GM23338 (cell line): ENCODE measurements around the gene KLHDC8B. TPM values are rescaled to one million over a fixed set of nuclear protein-coding genes. Genes with fewer than 3 reads are reported as not detected.

Experiments used
- ATAC-seq: fragments of 200-7000 bp; cut with Tn5 transposase; 3 replicates; pipeline ENCODE4 v1.9.1; 2020
- DNase-seq: peaks from one replicate; pipeline ENCODE4 v3.0.0-alpha.2; 2015; ENCODE audit warnings: low spot score
- H2AFZ ChIP-seq: fragments of 200-600 bp; sonication (generic); 2 replicates; pipeline ENCODE4 v1.8.0; 2016; ENCODE audit warnings: antibody characterized with exemption, mild to moderate bottlenecking, moderate library complexity
- H3F3A ChIP-seq: fragments of 200-600 bp; sonication (generic); replicated peaks from 2 replicates; pipeline ENCODE4 v1.8.0; 2017; ENCODE audit warnings: antibody characterized with exemption, mixed run types, low read depth
- H3K27ac ChIP-seq: fragments of 200-600 bp; sonication (generic); 2 replicates; pipeline ENCODE4 v1.6.1; 2016; ENCODE audit warnings: low read depth
- H3K27me3 ChIP-seq: fragments of 200-600 bp; sonication (generic); 2 replicates; pipeline ENCODE4 v1.8.0; 2016; ENCODE audit warnings: mild to moderate bottlenecking, mixed run types, moderate library complexity; ENCODE audit not compliant: insufficient read depth
- H3K36me3 ChIP-seq: fragments of 200-600 bp; sonication (generic); 2 replicates; pipeline ENCODE4 v1.8.0; 2016; ENCODE audit warnings: mild to moderate bottlenecking; ENCODE audit not compliant: insufficient read depth
- H3K4me1 ChIP-seq: fragments of 200-600 bp; sonication (generic); 2 replicates; pipeline ENCODE4 v1.8.0; 2016; ENCODE audit warnings: mild to moderate bottlenecking, moderate library complexity; ENCODE audit not compliant: insufficient read depth
- H3K4me2 ChIP-seq: fragments of 200-600 bp; sonication (generic); 2 replicates; pipeline ENCODE4 v1.7.1; 2017; ENCODE audit warnings: mixed run types
- H3K4me3 ChIP-seq: fragments of 200-600 bp; sonication (generic); 2 replicates; pipeline ENCODE4 v1.6.1; 2016; ENCODE audit warnings: mixed run types
- H3K79me2 ChIP-seq: fragments of 200-600 bp; sonication (generic); replicated peaks from 2 replicates; pipeline ENCODE4 v1.8.0; 2017; ENCODE audit warnings: mild to moderate bottlenecking; ENCODE audit not compliant: insufficient read depth
- H3K9me2 ChIP-seq: fragments of 200-600 bp; sonication (generic); 2 replicates; pipeline ENCODE4 v1.8.0; 2017; ENCODE audit not compliant: insufficient read depth
- H4K20me1 ChIP-seq: fragments of 200-600 bp; sonication (generic); replicated peaks from 2 replicates; pipeline ENCODE4 v1.8.0; 2017; ENCODE audit warnings: mild to moderate bottlenecking; ENCODE audit not compliant: insufficient read depth
- H3K27ac Mint-ChIP-seq: 2 replicates; pipeline ENCODE4 v1.8.0; 2020; ENCODE audit warnings: inconsistent platforms, mild to moderate bottlenecking, moderate library complexity, mixed read lengths
- H3K27me3 Mint-ChIP-seq: 3 replicates; pipeline ENCODE4 v1.8.0; 2022; ENCODE audit warnings: low read depth, mild to moderate bottlenecking, moderate library complexity, mixed read lengths, inconsistent platforms; ENCODE audit not compliant: insufficient read depth, poor library complexity
- H3K36me3 Mint-ChIP-seq: 3 replicates; pipeline ENCODE4 v1.8.0; 2021; ENCODE audit warnings: low read depth, mild to moderate bottlenecking, inconsistent platforms, moderate library complexity, mixed read lengths
- H3K4me1 Mint-ChIP-seq: 3 replicates; pipeline ENCODE4 v1.8.0; 2020; ENCODE audit warnings: mild to moderate bottlenecking, inconsistent platforms, mixed read lengths
- H3K4me3 Mint-ChIP-seq: 3 replicates; pipeline ENCODE4 v1.8.0; 2021; ENCODE audit warnings: moderate library complexity, mild to moderate bottlenecking, inconsistent platforms, mixed read lengths
- H3K9me3 Mint-ChIP-seq: 3 replicates; pipeline ENCODE4 v1.8.0; 2020; ENCODE audit warnings: moderate library complexity, mild to moderate bottlenecking, inconsistent platforms, mixed read lengths
- CREB1 ChIP-seq: fragments of 250-450 bp; sonication (Bioruptor Pico); IDR thresholded peaks from 2 replicates; pipeline ENCODE4 v1.5.0; 2020; ENCODE audit warnings: low read depth, mild to moderate bottlenecking, moderate library complexity
- EZH2 ChIP-seq: fragments of 200-600 bp; sonication (generic); IDR thresholded peaks from one replicate; pipeline ENCODE4 v1.8.0; 2017; ENCODE audit warnings: antibody characterized with exemption, mild to moderate bottlenecking, low read depth; ENCODE audit not compliant: unreplicated experiment
- EZH2phosphoT487 ChIP-seq: fragments of 200-600 bp; sonication (generic); IDR thresholded peaks from one replicate; pipeline ENCODE4 v1.8.1; 2018; ENCODE audit warnings: antibody characterized with exemption; ENCODE audit not compliant: unreplicated experiment
- JUNB ChIP-seq: IDR thresholded peaks from one replicate; pipeline ENCODE4 v1.6.1; 2016; ENCODE audit warnings: antibody characterized with exemption; ENCODE audit not compliant: unreplicated experiment
- NANOG ChIP-seq: IDR thresholded peaks from 2 replicates; pipeline ENCODE4 v1.6.1; 2016; ENCODE audit warnings: antibody characterized with exemption, borderline replicate concordance
- POLR2AphosphoS5 ChIP-seq: IDR thresholded peaks from 2 replicates; pipeline ENCODE4 v1.6.1; 2016; ENCODE audit warnings: antibody characterized with exemption, low read depth
- STAT1 ChIP-seq: IDR thresholded peaks from one replicate; pipeline ENCODE4 v1.6.1; 2016; ENCODE audit warnings: antibody characterized with exemption; ENCODE audit not compliant: unreplicated experiment
- ZNF114 ChIP-seq: fragments of 250-450 bp; sonication (Bioruptor Pico); IDR thresholded peaks from 2 replicates; pipeline ENCODE4 v1.5.0; 2020; ENCODE audit warnings: mild to moderate bottlenecking, moderate library complexity
- ZNF331 ChIP-seq: fragments of 250-450 bp; sonication (Bioruptor Pico); IDR thresholded peaks from 2 replicates; pipeline ENCODE4 v1.5.0; 2020; ENCODE audit warnings: low read depth, mild to moderate bottlenecking, moderate library complexity
- polyA plus RNA-seq: library from polyadenylated mRNA; unstranded; fragments of >200 nt; fragmentation: Nextera tagmentation; extraction: Ambion mirVana; gene quantifications from 2 replicates; pipeline ENCODE4 v1.2.1, GENCODE V29; 2016
- total RNA-seq: library from RNA; depleted of rRNA; stranded (reverse); fragments of >200 nt; shearing (Covaris generic); gene quantifications from 2 replicates; pipeline ENCODE4 v1.2.3, GENCODE V29; 2014
- TF ChIP-seq, protein P1 (sequence below): IDR thresholded peaks from 2 replicates; pipeline ENCODE4 v1.6.1; 2016; ENCODE audit warnings: antibody characterized with exemption
- TF ChIP-seq, protein P2 (sequence below): fragments of 250-450 bp; sonication (Bioruptor Pico); IDR thresholded peaks from 2 replicates; pipeline ENCODE4 v1.5.0; 2020; ENCODE audit warnings: mild to moderate bottlenecking, moderate library complexity
- TF ChIP-seq, protein P3 (sequence below): IDR thresholded peaks from one replicate; pipeline ENCODE4 v1.6.1; 2018; ENCODE audit warnings: antibody characterized with exemption; ENCODE audit not compliant: unreplicated experiment
- TF ChIP-seq, protein P4 (sequence below), 2 experiments: fragments of 200-600 bp in 1 of 2; sonication (generic) in 1 of 2; conservative IDR thresholded peaks; 2 replicates each; pipeline versions ENCODE4 v1.5.1 to v1.6.1; 2016 to 2017; ENCODE audit warnings: antibody characterized with exemption in 2 of 2, low read depth in 2 of 2, mild to moderate bottlenecking in 2 of 2, moderate library complexity in 1 of 2

The KLHDC8B gene
- total and polyA plus RNA-seq, 2 experiments from 2014 or later = 4.7 to 11.1 TPM

DNA sequence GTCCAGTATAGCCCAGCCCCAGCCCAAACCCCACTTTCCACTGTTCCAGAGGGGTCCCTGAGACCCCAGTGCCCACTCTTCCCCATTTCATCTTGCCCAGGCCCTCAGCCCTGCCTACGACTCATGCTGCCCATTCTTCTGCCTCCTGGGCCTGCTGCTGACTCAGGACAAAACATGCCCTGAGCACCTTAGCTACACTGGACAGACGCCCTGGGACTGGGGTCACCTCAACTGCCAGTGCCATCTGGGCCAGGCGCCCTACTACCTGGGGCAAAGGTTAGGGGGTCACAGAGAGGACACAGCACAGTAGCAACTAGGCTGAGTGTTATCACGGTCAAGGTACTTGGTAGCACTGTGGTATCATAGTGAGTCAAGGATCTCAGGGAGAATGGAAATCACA is 35.9 kb upstream of the KLHDC8B start:
- Mint-ChIP-seq H3K4me1 (peaks cover 18% of the 10 kb centered on the region), H3K36me3 (no peaks in the 10 kb centered on the region), H3K27ac (no peak overlapping the region), H3K4me3 (no peak overlapping the region), H3K27me3 (peaks cover 2% of the 10 kb centered on the region), H3K9me3 (peaks cover 5% of the 10 kb centered on the region)
- H3K79me2 ChIP-seq = no peaks in the 10 kb centered on the region; the same call in 1 of the 2 replicates
- ATAC-seq (no peak), DNase-seq (no peak)
- H3F3A ChIP-seq = no peaks in the 10 kb centered on the region
- H3K27ac ChIP-seq = no peak overlapping the region
- H3K4me2 ChIP-seq = no peak overlapping the region
- H2AFZ ChIP-seq = no peak overlapping the region
- no peaks in the 10 kb centered on the region for H3K27me3 ChIP-seq
- no peaks in the 10 kb centered on the region for H3K36me3 ChIP-seq
- no peaks in the 10 kb centered on the region for H4K20me1 ChIP-seq
- H3K9me2 ChIP-seq = no peaks in the 10 kb centered on the region
- peaks cover 7% of the 10 kb centered on the region; the same call in 1 of the 2 replicates for H3K4me1 ChIP-seq
- no peak overlapping the region for H3K4me3 ChIP-seq
- TF ChIP-seq JUNB (no peak), CREB1 (CRISPR knock-in tag) (no peak), ZNF331 (no peak), ZNF114 (CRISPR knock-in tag) (no peak), POLR2AphosphoS5 (no peak), EZH2 (no peak), STAT1 (no peak), EZH2phosphoT487 (no peak), NANOG (no peak)
- TF ChIP-seq, protein P1, sequence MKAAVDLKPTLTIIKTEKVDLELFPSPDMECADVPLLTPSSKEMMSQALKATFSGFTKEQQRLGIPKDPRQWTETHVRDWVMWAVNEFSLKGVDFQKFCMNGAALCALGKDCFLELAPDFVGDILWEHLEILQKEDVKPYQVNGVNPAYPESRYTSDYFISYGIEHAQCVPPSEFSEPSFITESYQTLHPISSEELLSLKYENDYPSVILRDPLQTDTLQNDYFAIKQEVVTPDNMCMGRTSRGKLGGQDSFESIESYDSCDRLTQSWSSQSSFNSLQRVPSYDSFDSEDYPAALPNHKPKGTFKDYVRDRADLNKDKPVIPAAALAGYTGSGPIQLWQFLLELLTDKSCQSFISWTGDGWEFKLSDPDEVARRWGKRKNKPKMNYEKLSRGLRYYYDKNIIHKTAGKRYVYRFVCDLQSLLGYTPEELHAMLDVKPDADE = no peak
- TF ChIP-seq, protein P2, sequence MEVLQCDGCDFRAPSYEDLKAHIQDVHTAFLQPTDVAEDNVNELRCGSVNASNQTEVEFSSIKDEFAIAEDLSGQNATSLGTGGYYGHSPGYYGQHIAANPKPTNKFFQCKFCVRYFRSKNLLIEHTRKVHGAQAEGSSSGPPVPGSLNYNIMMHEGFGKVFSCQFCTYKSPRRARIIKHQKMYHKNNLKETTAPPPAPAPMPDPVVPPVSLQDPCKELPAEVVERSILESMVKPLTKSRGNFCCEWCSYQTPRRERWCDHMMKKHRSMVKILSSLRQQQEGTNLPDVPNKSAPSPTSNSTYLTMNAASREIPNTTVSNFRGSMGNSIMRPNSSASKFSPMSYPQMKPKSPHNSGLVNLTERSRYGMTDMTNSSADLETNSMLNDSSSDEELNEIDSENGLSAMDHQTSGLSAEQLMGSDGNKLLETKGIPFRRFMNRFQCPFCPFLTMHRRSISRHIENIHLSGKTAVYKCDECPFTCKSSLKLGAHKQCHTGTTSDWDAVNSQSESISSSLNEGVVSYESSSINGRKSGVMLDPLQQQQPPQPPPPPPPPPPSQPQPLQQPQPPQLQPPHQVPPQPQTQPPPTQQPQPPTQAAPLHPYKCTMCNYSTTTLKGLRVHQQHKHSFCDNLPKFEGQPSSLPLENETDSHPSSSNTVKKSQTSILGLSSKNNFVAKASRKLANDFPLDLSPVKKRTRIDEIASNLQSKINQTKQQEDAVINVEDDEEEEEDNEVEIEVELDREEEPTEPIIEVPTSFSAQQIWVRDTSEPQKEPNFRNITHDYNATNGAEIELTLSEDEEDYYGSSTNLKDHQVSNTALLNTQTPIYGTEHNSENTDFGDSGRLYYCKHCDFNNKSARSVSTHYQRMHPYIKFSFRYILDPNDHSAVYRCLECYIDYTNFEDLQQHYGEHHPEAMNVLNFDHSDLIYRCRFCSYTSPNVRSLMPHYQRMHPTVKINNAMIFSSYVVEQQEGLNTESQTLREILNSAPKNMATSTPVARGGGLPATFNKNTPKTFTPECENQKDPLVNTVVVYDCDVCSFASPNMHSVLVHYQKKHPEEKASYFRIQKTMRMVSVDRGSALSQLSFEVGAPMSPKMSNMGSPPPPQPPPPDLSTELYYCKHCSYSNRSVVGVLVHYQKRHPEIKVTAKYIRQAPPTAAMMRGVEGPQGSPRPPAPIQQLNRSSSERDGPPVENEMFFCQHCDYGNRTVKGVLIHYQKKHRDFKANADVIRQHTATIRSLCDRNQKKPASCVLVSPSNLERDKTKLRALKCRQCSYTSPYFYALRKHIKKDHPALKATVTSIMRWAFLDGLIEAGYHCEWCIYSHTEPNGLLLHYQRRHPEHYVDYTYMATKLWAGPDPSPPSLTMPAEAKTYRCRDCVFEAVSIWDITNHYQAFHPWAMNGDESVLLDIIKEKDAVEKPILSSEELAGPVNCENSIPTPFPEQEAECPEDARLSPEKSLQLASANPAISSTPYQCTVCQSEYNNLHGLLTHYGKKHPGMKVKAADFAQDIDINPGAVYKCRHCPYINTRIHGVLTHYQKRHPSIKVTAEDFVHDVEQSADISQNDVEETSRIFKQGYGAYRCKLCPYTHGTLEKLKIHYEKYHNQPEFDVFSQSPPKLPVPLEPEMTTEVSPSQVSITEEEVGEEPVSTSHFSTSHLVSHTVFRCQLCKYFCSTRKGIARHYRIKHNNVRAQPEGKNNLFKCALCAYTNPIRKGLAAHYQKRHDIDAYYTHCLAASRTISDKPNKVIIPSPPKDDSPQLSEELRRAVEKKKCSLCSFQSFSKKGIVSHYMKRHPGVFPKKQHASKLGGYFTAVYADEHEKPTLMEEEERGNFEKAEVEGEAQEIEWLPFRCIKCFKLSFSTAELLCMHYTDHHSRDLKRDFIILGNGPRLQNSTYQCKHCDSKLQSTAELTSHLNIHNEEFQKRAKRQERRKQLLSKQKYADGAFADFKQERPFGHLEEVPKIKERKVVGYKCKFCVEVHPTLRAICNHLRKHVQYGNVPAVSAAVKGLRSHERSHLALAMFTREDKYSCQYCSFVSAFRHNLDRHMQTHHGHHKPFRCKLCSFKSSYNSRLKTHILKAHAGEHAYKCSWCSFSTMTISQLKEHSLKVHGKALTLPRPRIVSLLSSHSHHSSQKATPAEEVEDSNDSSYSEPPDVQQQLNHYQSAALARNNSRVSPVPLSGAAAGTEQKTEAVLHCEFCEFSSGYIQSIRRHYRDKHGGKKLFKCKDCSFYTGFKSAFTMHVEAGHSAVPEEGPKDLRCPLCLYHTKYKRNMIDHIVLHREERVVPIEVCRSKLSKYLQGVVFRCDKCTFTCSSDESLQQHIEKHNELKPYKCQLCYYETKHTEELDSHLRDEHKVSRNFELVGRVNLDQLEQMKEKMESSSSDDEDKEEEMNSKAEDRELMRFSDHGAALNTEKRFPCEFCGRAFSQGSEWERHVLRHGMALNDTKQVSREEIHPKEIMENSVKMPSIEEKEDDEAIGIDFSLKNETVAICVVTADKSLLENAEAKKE (CRISPR knock-in tag) = no peak
- TF ChIP-seq, protein P3, sequence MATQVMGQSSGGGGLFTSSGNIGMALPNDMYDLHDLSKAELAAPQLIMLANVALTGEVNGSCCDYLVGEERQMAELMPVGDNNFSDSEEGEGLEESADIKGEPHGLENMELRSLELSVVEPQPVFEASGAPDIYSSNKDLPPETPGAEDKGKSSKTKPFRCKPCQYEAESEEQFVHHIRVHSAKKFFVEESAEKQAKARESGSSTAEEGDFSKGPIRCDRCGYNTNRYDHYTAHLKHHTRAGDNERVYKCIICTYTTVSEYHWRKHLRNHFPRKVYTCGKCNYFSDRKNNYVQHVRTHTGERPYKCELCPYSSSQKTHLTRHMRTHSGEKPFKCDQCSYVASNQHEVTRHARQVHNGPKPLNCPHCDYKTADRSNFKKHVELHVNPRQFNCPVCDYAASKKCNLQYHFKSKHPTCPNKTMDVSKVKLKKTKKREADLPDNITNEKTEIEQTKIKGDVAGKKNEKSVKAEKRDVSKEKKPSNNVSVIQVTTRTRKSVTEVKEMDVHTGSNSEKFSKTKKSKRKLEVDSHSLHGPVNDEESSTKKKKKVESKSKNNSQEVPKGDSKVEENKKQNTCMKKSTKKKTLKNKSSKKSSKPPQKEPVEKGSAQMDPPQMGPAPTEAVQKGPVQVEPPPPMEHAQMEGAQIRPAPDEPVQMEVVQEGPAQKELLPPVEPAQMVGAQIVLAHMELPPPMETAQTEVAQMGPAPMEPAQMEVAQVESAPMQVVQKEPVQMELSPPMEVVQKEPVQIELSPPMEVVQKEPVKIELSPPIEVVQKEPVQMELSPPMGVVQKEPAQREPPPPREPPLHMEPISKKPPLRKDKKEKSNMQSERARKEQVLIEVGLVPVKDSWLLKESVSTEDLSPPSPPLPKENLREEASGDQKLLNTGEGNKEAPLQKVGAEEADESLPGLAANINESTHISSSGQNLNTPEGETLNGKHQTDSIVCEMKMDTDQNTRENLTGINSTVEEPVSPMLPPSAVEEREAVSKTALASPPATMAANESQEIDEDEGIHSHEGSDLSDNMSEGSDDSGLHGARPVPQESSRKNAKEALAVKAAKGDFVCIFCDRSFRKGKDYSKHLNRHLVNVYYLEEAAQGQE = no peak
- TF ChIP-seq, protein P4, sequence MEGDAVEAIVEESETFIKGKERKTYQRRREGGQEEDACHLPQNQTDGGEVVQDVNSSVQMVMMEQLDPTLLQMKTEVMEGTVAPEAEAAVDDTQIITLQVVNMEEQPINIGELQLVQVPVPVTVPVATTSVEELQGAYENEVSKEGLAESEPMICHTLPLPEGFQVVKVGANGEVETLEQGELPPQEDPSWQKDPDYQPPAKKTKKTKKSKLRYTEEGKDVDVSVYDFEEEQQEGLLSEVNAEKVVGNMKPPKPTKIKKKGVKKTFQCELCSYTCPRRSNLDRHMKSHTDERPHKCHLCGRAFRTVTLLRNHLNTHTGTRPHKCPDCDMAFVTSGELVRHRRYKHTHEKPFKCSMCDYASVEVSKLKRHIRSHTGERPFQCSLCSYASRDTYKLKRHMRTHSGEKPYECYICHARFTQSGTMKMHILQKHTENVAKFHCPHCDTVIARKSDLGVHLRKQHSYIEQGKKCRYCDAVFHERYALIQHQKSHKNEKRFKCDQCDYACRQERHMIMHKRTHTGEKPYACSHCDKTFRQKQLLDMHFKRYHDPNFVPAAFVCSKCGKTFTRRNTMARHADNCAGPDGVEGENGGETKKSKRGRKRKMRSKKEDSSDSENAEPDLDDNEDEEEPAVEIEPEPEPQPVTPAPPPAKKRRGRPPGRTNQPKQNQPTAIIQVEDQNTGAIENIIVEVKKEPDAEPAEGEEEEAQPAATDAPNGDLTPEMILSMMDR (conservative IDR thresholded peaks at IDR 0.05; ENCODE audit: low read depth in 2 of 2) = no peak
